ENCODE results near the gene GRIN2A.

DNA sequence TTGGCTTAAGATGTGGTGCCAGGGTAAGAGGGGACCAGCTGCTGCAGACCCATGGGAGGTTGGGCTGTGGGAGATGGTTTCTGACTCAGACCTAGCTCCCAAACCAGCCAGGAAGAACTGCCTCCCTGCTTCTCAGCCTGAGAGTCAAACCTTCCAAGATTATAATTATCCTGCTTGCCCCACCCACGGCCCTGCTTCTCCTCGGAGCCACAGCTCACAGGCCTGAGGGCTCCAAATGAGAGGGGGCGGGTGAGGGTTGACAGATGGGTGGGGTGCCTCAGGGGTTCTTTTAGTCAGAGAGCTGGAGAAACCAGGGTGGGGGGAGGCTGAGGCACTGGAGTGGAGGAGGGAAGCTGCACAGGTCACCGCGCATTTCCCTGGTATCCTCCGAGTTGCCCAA is 28.7 kb upstream of the GRIN2A start:
- TF ChIP-seq CTCF (conservative IDR thresholded peaks at IDR 0.05) (no peak), ZFX (IDR thresholded peaks at IDR 0.05) (no peak)

Data from C4-2B (cell line).